ENCODE results near the gene TMEM150A.

TMEM150A gene, protein sequence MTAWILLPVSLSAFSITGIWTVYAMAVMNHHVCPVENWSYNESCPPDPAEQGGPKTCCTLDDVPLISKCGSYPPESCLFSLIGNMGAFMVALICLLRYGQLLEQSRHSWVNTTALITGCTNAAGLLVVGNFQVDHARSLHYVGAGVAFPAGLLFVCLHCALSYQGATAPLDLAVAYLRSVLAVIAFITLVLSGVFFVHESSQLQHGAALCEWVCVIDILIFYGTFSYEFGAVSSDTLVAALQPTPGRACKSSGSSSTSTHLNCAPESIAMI

GRCh38 chr2:85602476-85603234 lies at the start of gene TMEM150A:
TSS of gene TMEM150A (minus strand) at chr2:85602698. CDS start at chr2:85601948, 750 bp downstream.
- H3K4me3 ChIP-seq = peak within 1 kb of the TSS; percentile 69 to 82
- peak; percentile 96 to 98 for DNase-seq
- H3K36me3 ChIP-seq = peaks cover 1 to 45% (median 17%) of the 10 kb centered on the region in 3 donors
- TF ChIP-seq CTCF (IDR thresholded peaks at IDR 0.05) = peak; percentile 43 to 58
- intact Hi-C loops (cut with DNase I; ENCODE audit: low total_unique reads) = no loop called here
- peak within 1 kb of the TSS; percentile 82 to 88 for H3K27ac ChIP-seq
- no peaks in the 10 kb centered on the region for H3K9me3 ChIP-seq
- H3K4me1 ChIP-seq = peaks cover 8 to 73% (median 48%) of the 10 kb centered on the region in 4 donors
- H3K27me3 ChIP-seq = no peaks in the 10 kb centered on the region

GRCh38 chr2:85652056-85652455 lies 49.6 kb upstream of the TMEM150A start:
- no peak for DNase-seq
- H3K9me3 ChIP-seq = no peaks in the 10 kb centered on the region
- H3K27me3 ChIP-seq = no peaks in the 10 kb centered on the region
- no peak for TF ChIP-seq CTCF (IDR thresholded peaks at IDR 0.05)
- no peak overlapping the region for H3K4me3 ChIP-seq
- peaks cover 0 to 24% (median 3%) of the 10 kb centered on the region in 4 donors for H3K4me1 ChIP-seq
- intact Hi-C loops (cut with DNase I; ENCODE audit: low total_unique reads) = no loop called here
- no peak overlapping the region for H3K27ac ChIP-seq
- peaks cover 34 to 82% (median 59%) of the 10 kb centered on the region in 3 donors for H3K36me3 ChIP-seq

- no peak for DNase-seq
- no peak overlapping the region for H3K27ac ChIP-seq
- no peaks in the 10 kb centered on the region for H3K27me3 ChIP-seq
- H3K36me3 ChIP-seq = peaks cover 37 to 82% (median 69%) of the 10 kb centered on the region in 3 donors
- no peaks in the 10 kb centered on the region for H3K9me3 ChIP-seq
- peaks cover 0 to 24% (median 3%) of the 10 kb centered on the region in 4 donors for H3K4me1 ChIP-seq
- H3K4me3 ChIP-seq = no peak overlapping the region
- intact Hi-C loops (cut with DNase I; ENCODE audit: low total_unique reads) = no loop called here
- no peak for TF ChIP-seq CTCF (IDR thresholded peaks at IDR 0.05)
These were observed 48.6 kb upstream of the TMEM150A start for GRCh38 chr2:85651097-85651496.

DNA sequence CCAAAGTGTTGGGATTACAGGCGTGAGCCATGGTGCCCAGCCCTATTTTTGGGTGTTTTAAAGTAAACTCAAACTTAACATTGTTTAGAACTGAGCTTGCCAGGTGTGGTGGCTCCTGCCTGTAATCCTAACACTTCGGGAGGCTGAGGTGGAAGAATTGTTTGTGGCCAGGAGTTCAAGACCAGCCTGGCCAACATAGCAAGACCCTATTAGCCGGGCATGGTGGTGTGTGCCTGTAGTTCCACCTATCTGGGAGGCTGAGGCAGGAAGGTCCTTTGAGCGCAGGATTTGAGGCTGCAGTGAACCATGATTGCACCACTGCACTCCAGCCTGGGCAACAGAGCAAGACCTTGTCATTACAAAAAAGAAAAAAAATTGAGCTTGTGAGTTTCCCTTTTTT lies 48.0 kb upstream of the TMEM150A start:
- intact Hi-C loops (cut with DNase I; ENCODE audit: low total_unique reads) = no loop called here
- H3K27ac ChIP-seq = peak overlapping the region in 1 of 2 donors; percentile 46
- no peaks in the 10 kb centered on the region for H3K9me3 ChIP-seq
- no peak for DNase-seq
- peaks cover 43 to 84% (median 75%) of the 10 kb centered on the region in 3 donors for H3K36me3 ChIP-seq
- H3K27me3 ChIP-seq = no peaks in the 10 kb centered on the region
- TF ChIP-seq CTCF (IDR thresholded peaks at IDR 0.05) = no peak
- H3K4me3 ChIP-seq = no peak overlapping the region
- peaks cover 0 to 24% (median 3%) of the 10 kb centered on the region in 4 donors for H3K4me1 ChIP-seq

- H3K4me3 ChIP-seq = no peak overlapping the region
- H3K36me3 ChIP-seq = peaks cover 53 to 94% (median 85%) of the 10 kb centered on the region in 3 donors
- no peak for DNase-seq
- TF ChIP-seq CTCF (IDR thresholded peaks at IDR 0.05) = no peak
- peaks cover 0 to 24% (median 3%) of the 10 kb centered on the region in 4 donors for H3K4me1 ChIP-seq
- H3K27ac ChIP-seq = peak overlapping the region; percentile 36 to 46
- no peaks in the 10 kb centered on the region for H3K9me3 ChIP-seq
- intact Hi-C loops (cut with DNase I; ENCODE audit: low total_unique reads) = loop anchor here (10.0 kb wide), 1 partner anchor 165 kb away; no protein-coding TSS in a partner anchor
- H3K27me3 ChIP-seq = no peaks in the 10 kb centered on the region
These were observed 47.0 kb upstream of the TMEM150A start for GRCh38 chr2:85649201-85650190.
